MCF 10A (cell line): ENCODE results near the gene SNX19. TPM values are rescaled to one million over a fixed set of nuclear protein-coding genes. Genes with fewer than 3 reads are reported as not detected.
A peak's percentile ranks its signal among the peaks of the same experiment; 100 is the strongest.

Source experiments
- BruUV-seq: library from RNA; stranded (reverse); fragments of 400-500 nt; replicated peaks from 2 replicates; lab custom pipeline; 2021; lab: Mats Ljungman, UMichigan
- CTCF ChIA-PET: fragments of 300-600 bp; sonication (Branson Sonifier 250); formaldehyde crosslinking; extraction: SDS; loops from one replicate; lab custom pipeline; 2021; ENCODE audit warnings: antibody characterized with exemption, inconsistent platforms; lab: Yijun Ruan, JAX
- POLR2A ChIA-PET: fragments of 300-600, 350-650 bp; sonication (Branson Sonifier 250); formaldehyde crosslinking; extraction: SDS; loops from one replicate; lab custom pipeline; 2020; ENCODE audit warnings: antibody characterized with exemption, inconsistent platforms; lab: Yijun Ruan, JAX
- DNase-seq: peaks from one replicate; pipeline ENCODE4 v3.0.0-alpha.2; 2018; ENCODE audit not compliant: unreplicated experiment
- H3K27ac Mint-ChIP-seq: one replicate; pipeline ENCODE4 v1.8.0; 2022; ENCODE audit warnings: mild to moderate bottlenecking, low read depth, mixed read lengths; ENCODE audit not compliant: unreplicated experiment
- H3K27me3 Mint-ChIP-seq: one replicate; pipeline ENCODE4 v1.8.0; 2022; ENCODE audit warnings: mixed read lengths; ENCODE audit not compliant: insufficient read depth, unreplicated experiment
- H3K36me3 Mint-ChIP-seq: one replicate; pipeline ENCODE4 v1.8.0; 2022; ENCODE audit warnings: mild to moderate bottlenecking, moderate library complexity, mixed read lengths; ENCODE audit not compliant: insufficient read depth, unreplicated experiment
- H3K4me1 Mint-ChIP-seq: one replicate; pipeline ENCODE4 v1.8.0; 2022; ENCODE audit warnings: mixed read lengths; ENCODE audit not compliant: insufficient read depth, unreplicated experiment
- H3K4me3 Mint-ChIP-seq: one replicate; pipeline ENCODE4 v1.8.0; 2022; ENCODE audit warnings: mild to moderate bottlenecking, moderate library complexity, mixed read lengths; ENCODE audit not compliant: unreplicated experiment
- H3K9me3 Mint-ChIP-seq: one replicate; pipeline ENCODE4 v1.8.0; 2022; ENCODE audit warnings: mixed read lengths; ENCODE audit not compliant: unreplicated experiment
- CTCF ChIP-seq: fragments of 200-600 bp; IDR thresholded peaks from one replicate; pipeline ENCODE4 v1.8.0; 2022; ENCODE audit warnings: antibody characterized with exemption, mild to moderate bottlenecking; ENCODE audit not compliant: unreplicated experiment
- intact Hi-C: fragments of 100-400 bp; cut with micrococcal nuclease; formaldehyde crosslinking; loops from 2 replicates; pipeline ENCODE4 v1.14.1; 2022
- total RNA-seq: library from RNA; stranded (reverse); gene quantifications from 2 replicates; pipeline ENCODE4 v1.2.3, GENCODE V29; 2022

The SNX19 gene
- total RNA-seq, 1 experiment from 2014 or later, result 53.5 TPM

- CTCF ChIA-PET, result interaction anchor here (0.9 to 4.6 kb wide), 7 partner anchors 9 to 483 kb away, joined by 3 to 24 read pairs (median 4); no protein-coding TSS in a partner anchor
- H3K27ac Mint-ChIP-seq, result no peak overlapping the region
- DNase-seq, result no peak
- TF ChIP-seq CTCF, result no peak
- POLR2A ChIA-PET, result no interaction called here
- intact Hi-C loops, result no loop called here
- H3K36me3 Mint-ChIP-seq, result peaks cover 5% of the 10 kb centered on the region
- no peaks in the 10 kb centered on the region for H3K9me3 Mint-ChIP-seq
- H3K4me1 Mint-ChIP-seq, result peaks cover 11% of the 10 kb centered on the region
- H3K27me3 Mint-ChIP-seq, result peaks cover 15% of the 10 kb centered on the region
- no peak overlapping the region for H3K4me3 Mint-ChIP-seq
- BruUV-seq, result no TSS peak
Measured at GRCh38 chr11:130918081-130918480, 1.8 kb upstream of the SNX19 start.

- Mint-ChIP-seq H3K4me1 (peaks cover 12% of the 10 kb centered on the region), H3K36me3 (peaks cover 13% of the 10 kb centered on the region), H3K27me3 (peaks cover 13% of the 10 kb centered on the region), H3K9me3 (no peaks in the 10 kb centered on the region), H3K4me3 (peak overlapping the region; percentile 72), H3K27ac (peak overlapping the region; percentile 69)
- POLR2A ChIA-PET, result interaction anchor here (0.5 to 1.4 kb wide), 7 partner anchors 17 to 62 kb away, joined by 3 to 8 read pairs (median 4); no protein-coding TSS in a partner anchor
- DNase-seq, result no peak
- intact Hi-C loops, result no loop called here
- TF ChIP-seq CTCF, result no peak
- no TSS peak for BruUV-seq
- CTCF ChIA-PET, result interaction anchor here (0.6 to 4.6 kb wide), 23 partner anchors 8 to 757 kb away, joined by 3 to 26 read pairs (median 4); no protein-coding TSS in a partner anchor
Measured at GRCh38 chr11:130916910-130917309, 631 bp upstream of the SNX19 start.

GRCh38 chr11:130915603-130916237 is 559 bp downstream of the SNX19 start:
- peaks cover 12% of the 10 kb centered on the region for H3K4me1 Mint-ChIP-seq
- no peak for TF ChIP-seq CTCF
- POLR2A ChIA-PET, result interaction anchor here (0.6 to 1.4 kb wide), 10 partner anchors 9 to 64 kb away, joined by 3 to 8 read pairs (median 4); no protein-coding TSS in a partner anchor
- peaks cover 22% of the 10 kb centered on the region for H3K36me3 Mint-ChIP-seq
- DNase-seq, result no peak
- peak overlapping the region; percentile 72 for H3K4me3 Mint-ChIP-seq
- intact Hi-C loops, result no loop called here
- peaks cover under 1% of the 10 kb centered on the region for H3K27me3 Mint-ChIP-seq
- no TSS peak for BruUV-seq
- peak overlapping the region; percentile 69 for H3K27ac Mint-ChIP-seq
- H3K9me3 Mint-ChIP-seq, result no peaks in the 10 kb centered on the region
- CTCF ChIA-PET, result interaction anchor here (0.6 to 4.6 kb wide), 30 partner anchors 9 to 1664 kb away, joined by 3 to 30 read pairs (median 4); no protein-coding TSS in a partner anchor

GRCh38 chr11:130913268-130913667 is 3.0 kb downstream of the SNX19 start:
- BruUV-seq, result no TSS peak
- CTCF ChIA-PET, result interaction anchor here (0.9 to 3.5 kb wide), 2 partner anchors 9 to 18 kb away, joined by 5 to 30 read pairs; no protein-coding TSS in a partner anchor

More at GRCh38 chr11:130913268-130913667, 3.0 kb downstream of the SNX19 start:
- intact Hi-C loops, result no loop called here
- peaks cover 32% of the 10 kb centered on the region for H3K4me1 Mint-ChIP-seq
- DNase-seq, result no peak
- H3K27me3 Mint-ChIP-seq, result no peaks in the 10 kb centered on the region
- POLR2A ChIA-PET, result no interaction called here
- TF ChIP-seq CTCF, result no peak
- H3K4me3 Mint-ChIP-seq, result no peak overlapping the region
- peaks cover 35% of the 10 kb centered on the region for H3K36me3 Mint-ChIP-seq
- no peaks in the 10 kb centered on the region for H3K9me3 Mint-ChIP-seq
- no peak overlapping the region for H3K27ac Mint-ChIP-seq
